HT-29 (cell line): Measurements from ENCODE around the gene TBC1D22A. TPM values are rescaled to one million over a fixed set of nuclear protein-coding genes. Genes with fewer than 3 reads are reported as not detected.

Experiments
- DNase-seq: peaks from one replicate; pipeline ENCODE4 v3.0.0-alpha.2; 2015; ENCODE audit warnings: low spot score
- total RNA-seq: library from RNA; depleted of rRNA; stranded (reverse); fragments of >200 nt; shearing (Covaris generic); gene quantifications from 2 replicates; pipeline ENCODE4 v1.2.3, GENCODE V29; 2014

TBC1D22A gene
- total RNA-seq, 1 experiment from 2014 or later = 23.9 TPM

- DNase-seq = no peak
Observed at GRCh38 chr22:47154621-47155081, 392.2 kb downstream of the TBC1D22A start.

DNA sequence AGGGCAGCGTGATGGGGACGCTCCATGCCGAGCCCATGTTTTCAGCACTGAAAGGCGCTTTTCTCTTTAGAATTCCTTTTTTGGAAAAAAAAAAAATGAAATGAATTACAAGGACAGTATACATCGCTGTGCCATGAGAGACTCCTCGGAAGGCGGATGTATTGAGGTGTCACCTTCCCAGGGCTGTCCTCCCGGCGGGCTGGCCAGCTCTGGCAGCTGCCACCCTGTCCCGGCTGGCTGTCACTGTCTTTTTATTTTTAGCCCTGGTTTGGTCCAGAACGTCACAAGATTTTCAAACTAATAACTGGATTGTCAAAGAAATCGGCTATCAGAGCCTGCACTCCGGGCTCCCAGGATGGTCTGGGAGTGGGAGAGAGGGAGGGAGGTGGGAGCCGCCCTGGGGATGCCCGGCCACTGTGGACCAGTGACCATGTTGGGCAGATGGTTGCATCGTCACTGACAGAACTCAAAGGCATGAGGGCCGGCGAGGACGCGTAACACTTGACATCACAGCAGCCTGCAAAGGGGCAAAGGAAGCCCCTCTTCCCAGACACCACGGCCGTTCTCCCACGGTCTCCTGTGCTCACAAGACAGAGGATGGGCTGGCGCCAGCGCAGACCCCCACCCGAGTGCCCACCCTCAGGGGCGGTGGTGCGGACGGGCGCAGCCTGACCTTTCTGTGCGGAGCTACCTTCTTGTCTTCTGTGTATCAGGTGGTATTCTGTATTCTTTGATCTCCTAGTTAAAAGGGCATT is 392.9 kb downstream of the TBC1D22A start:
- no peak for DNase-seq

DNA sequence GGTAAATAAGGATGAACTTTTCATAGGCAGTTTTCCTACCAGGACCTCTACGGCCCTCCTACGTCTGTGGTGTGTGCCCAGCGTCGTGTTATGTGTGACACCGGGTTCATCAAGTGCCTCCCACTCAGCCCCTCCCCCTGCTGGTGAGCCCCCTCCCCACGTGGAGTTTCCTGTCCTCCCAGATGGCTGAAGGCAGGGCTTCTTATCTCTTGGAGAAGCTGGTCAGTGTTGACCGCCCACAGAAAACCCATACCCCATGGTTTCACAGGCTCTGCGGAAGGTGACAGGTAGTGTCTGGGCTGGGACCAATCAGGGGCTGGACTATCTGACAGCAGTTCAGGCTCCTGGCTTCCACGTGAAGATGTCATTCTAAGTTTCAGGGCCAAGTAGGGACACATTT is 393.5 kb downstream of the TBC1D22A start:
- DNase-seq = no peak

DNA sequence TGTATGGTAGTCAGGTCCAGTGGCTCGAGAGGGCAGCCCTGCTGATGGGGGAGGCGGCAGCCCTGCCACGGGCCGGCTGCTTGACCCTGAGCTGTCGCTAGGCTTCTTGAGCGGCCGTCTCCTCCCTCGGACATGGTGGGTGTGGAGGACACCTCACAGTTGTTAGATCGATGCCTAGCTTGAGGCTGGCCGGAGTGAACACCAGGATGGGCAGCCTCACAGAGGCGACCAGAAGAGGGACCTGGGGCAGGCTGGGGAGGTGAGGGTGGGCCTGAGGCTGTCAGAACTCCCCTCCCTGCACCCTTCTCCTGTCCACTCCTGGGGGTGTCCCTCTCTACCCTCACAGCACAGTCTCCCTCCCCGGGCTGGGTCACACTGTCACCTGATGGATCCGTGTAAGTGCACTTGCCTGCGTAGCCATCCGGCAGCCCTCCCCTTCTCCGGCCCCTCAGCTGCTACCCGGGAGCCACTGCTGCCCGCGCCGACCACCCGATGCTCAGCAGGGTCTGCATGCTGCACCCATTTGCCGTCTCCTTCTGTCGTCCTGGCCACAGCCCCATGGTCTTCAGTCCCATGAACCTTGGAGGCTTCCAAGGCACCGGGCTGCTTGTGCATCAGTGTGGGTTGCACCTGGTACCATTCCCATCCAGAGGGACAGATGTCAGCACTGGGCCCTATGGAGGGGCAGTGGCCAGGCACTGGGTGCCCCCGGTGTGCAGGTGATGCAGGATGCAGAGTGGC is 394.1 kb downstream of the TBC1D22A start:
- DNase-seq = no peak

DNA sequence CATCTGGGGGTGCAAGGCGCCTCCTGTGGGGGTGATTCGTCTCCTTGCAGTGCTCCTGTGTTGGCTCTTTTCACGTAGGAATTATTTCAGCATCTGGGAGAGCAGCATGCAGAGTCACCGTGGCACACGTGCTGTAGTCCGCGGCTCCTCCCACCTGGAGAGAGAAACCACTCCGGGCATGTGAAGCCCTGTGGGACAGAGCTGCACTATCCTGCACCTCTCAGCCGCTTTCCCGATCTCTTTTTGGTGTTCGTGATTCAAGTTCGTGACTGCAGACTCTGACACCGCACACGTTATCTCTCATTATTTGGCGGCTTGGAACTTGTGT is 394.6 kb downstream of the TBC1D22A start:
- DNase-seq = no peak

- no peak for DNase-seq
Observed at GRCh38 chr22:47157486-47158270, 395.2 kb downstream of the TBC1D22A start.

GRCh38 chr22:47158457-47158856 is 396.0 kb downstream of the TBC1D22A start:
- DNase-seq = no peak

- DNase-seq = no peak
Observed at GRCh38 chr22:47159592-47159991, 397.1 kb downstream of the TBC1D22A start.

DNA sequence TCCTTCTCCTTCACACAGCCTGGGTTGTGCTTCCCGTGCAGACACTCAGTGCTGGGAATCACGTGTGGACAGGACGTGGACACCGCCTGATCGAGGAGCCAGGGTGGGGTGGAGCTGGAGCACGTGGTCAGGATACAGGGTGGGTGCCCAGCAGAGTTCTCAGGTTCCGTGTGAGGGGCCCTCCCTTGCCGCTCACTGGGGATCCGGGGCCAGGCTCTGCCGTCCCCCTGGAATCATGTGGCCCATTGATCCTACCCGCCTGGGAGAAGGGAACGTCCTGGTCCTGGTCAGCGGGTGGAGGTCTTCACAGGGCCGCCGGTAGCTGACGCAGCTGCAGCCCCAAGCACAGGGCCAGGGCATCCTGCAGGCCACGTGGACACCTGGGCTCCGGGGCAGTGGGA is 397.7 kb downstream of the TBC1D22A start:
- DNase-seq = no peak

DNA sequence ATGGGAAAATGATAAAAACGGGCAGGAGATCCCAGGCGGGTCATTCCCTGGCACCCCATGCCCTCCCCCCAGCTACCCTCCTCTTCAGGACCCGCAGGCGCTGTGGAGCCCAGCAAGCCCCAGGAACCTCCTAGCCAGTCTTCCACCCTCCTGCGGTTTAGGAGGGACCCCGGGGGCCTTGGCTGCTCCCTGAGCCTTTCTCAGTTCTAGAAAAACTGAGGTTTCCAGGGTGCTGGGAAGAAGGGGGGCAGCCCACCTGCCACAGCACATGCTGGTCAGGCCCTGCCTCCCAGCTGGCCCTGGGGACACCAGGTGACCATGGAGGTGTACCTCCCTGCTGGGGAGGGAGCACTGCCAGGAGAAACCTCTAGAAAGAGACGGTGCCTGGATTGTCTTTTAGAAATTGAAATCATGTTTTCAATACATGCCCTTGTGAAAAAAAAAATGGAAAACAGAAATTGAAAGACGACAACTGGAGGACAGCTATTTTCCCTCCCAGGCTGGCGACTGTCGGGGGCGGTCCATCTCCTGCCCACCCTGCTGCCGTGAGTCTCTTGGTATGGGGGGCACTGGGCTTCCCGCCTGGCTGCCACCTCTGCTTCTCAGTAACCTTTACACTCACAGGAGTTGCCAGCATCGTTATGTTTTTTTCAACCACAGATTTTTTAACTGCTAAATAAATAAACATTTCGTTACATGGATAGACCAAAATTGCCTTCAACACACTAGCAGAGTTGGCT is 398.5 kb downstream of the TBC1D22A start:
- DNase-seq = no peak

- no peak for DNase-seq
Observed at GRCh38 chr22:47161631-47162030, 399.2 kb downstream of the TBC1D22A start.

DNA sequence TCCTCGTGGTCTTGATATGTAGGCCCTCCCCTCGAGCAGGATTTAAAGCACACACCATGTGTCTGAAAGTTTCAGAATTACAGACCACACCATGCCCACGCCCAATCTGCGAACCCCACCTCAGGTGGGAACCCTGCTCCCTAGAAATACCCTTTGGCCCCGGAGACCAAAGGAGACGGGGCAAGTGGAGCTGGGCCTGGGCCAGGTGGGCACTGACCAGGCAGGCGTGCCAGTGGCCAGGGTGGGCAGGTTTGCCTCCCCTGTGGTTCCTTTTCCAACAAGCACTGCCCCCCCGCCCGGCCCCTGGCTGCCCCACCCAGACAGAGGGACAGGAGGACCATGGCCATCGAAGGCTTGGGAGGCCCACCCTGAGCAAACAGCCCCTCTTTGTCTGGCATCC is 400.4 kb downstream of the TBC1D22A start:
- DNase-seq = no peak

DNA sequence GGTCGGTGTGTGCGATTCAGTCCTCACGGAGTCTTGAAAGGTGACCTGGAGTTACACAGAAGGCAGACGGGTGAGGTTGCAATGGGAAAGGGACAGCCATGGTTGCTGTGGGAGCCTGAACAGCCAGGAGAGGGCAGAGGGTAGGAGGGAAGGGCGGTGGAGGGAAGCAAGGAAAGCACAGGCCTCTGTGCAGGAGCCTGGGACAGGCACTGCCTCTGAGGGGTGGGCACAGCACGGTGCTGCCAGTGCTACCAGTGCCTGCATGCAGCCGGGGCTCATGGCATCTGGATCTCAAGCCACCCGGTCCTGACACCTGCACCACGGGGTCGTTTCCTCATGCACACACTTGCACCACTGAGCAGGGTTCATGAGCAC is 401.0 kb downstream of the TBC1D22A start:
- DNase-seq = no peak

- DNase-seq = no peak
Observed at GRCh38 chr22:47163856-47164513, 401.5 kb downstream of the TBC1D22A start.

GRCh38 chr22:47164514-47165337 is 402.3 kb downstream of the TBC1D22A start:
- no peak for DNase-seq

GRCh38 chr22:47165338-47166032 is 403.0 kb downstream of the TBC1D22A start:
- no peak for DNase-seq

- no peak for DNase-seq
Observed at GRCh38 chr22:47166033-47166404, 403.6 kb downstream of the TBC1D22A start.

DNA sequence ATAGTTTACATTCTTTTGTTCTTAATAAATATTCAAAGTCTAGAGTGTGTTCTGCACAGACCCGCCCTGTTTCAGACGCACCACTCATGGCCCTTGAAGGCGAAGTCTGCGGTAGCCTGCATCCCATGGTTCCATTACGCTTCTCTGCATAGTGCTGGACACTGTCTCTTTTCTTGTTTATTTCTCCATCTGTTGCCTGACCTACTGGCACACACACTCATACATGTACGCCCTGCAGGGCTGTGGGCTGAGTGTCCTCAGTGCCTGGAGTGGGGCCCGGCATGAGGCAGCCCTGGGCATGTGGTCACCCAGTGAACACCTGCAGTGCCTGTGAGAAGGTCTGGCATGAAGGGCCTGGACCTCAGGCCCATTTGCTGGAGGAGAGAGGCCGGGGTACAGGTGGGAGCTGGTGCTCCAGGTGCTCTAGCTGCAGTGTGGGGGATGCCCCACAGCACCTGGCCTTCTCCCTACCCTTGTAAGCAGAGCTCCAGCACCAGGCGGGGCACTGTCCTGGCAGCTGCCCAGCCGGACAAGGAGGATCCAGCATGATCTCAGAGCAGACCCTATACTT is 404.1 kb downstream of the TBC1D22A start:
- DNase-seq = no peak

DNA sequence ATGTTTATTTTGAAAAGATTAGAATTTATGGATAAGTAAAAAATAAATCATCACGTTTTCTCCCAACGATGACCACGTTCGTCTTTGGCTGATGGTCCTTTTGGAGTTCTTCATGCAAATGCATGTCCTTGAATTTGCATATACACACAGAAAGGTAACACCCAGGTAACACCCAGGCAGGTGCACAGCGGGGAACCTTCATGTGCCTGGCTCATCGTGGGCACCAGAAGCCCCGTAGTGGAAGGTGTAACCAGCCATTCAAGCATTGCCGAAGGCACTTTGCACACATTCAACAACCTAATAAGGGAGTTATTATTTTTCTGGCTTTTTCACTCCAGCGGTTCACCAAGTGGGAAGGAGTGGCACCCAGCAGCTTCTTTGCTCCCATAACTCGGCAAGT is 404.6 kb downstream of the TBC1D22A start:
- no peak for DNase-seq
